ENCODE measurements around the gene SCLT1. TPM values are rescaled to one million over a fixed set of nuclear protein-coding genes. Genes with fewer than 3 reads are reported as not detected.

SCLT1 gene
- total RNA-seq, 2 experiments from 2014 or later = 19.2 to 19.7 TPM

GRCh38 chr4:128859887-128860677 lies 233.3 kb downstream of the SCLT1 start:
- Mint-ChIP-seq H3K27me3 (no peaks in the 10 kb centered on the region), H3K27ac (peak overlapping the region; percentile 30), H3K9me3 (no peaks in the 10 kb centered on the region), H3K36me3 (peaks cover 34% of the 10 kb centered on the region), H3K4me1 (peaks cover 45% of the 10 kb centered on the region), H3K4me3 (no peak overlapping the region)
- DNase-seq = no peak

- no peak for DNase-seq
- Mint-ChIP-seq H3K4me3 (no peak overlapping the region), H3K36me3 (peaks cover 37% of the 10 kb centered on the region), H3K27ac (peak overlapping the region; percentile 30), H3K4me1 (peaks cover 54% of the 10 kb centered on the region), H3K27me3 (no peaks in the 10 kb centered on the region), H3K9me3 (no peaks in the 10 kb centered on the region)
These were observed 234.3 kb downstream of the SCLT1 start for GRCh38 chr4:128858879-128859671.

GRCh38 chr4:128856246-128856645 lies 237.1 kb downstream of the SCLT1 start:
- peaks cover 46% of the 10 kb centered on the region for H3K4me1 Mint-ChIP-seq
- no peak overlapping the region for H3K4me3 Mint-ChIP-seq
- no peak for DNase-seq
- no peak overlapping the region for H3K27ac Mint-ChIP-seq
- no peaks in the 10 kb centered on the region for H3K9me3 Mint-ChIP-seq
- H3K36me3 Mint-ChIP-seq = peaks cover 34% of the 10 kb centered on the region
- H3K27me3 Mint-ChIP-seq = no peaks in the 10 kb centered on the region

GRCh38 chr4:128855621-128856020 lies 237.7 kb downstream of the SCLT1 start:
- Mint-ChIP-seq H3K36me3 (peaks cover 33% of the 10 kb centered on the region), H3K27me3 (no peaks in the 10 kb centered on the region), H3K27ac (no peak overlapping the region), H3K4me1 (peaks cover 40% of the 10 kb centered on the region), H3K9me3 (no peaks in the 10 kb centered on the region), H3K4me3 (no peak overlapping the region)
- DNase-seq = no peak

- Mint-ChIP-seq H3K36me3 (peaks cover 31% of the 10 kb centered on the region), H3K9me3 (no peaks in the 10 kb centered on the region), H3K4me1 (peaks cover 29% of the 10 kb centered on the region)
These were observed 238.9 kb downstream of the SCLT1 start for GRCh38 chr4:128854433-128854832.

GRCh38 chr4:128853741-128854140 lies 239.6 kb downstream of the SCLT1 start:
- no peak for DNase-seq
- Mint-ChIP-seq H3K4me3 (no peak overlapping the region), H3K9me3 (no peaks in the 10 kb centered on the region), H3K36me3 (peaks cover 26% of the 10 kb centered on the region), H3K4me1 (peaks cover 23% of the 10 kb centered on the region), H3K27ac (peak overlapping the region; percentile 87), H3K27me3 (no peaks in the 10 kb centered on the region)

More at GRCh38 chr4:128854433-128854832, 238.9 kb downstream of the SCLT1 start:
- H3K4me3 Mint-ChIP-seq = peak overlapping the region; percentile 43
- DNase-seq = no peak
- no peaks in the 10 kb centered on the region for H3K27me3 Mint-ChIP-seq
- peak overlapping the region; percentile 87 for H3K27ac Mint-ChIP-seq

DNA sequence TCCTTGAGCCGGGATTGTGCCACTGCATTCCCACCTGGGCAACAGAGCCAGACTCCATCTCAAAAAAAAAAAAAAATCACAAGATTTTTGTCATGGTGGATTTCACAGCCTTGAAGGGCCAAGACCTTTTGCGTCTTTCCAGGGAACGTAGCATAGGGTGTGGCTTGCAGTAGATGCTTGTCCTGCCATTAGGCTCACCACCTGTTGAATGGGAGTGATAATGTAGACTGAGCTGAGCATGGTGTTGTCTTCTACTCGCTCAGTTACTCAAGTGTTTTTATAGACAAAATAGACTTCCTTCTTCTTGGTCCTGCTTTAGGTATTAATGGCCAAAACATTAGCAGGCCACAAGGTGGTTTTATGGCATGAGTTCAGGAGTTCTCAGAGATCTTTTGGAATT lies 243.1 kb downstream of the SCLT1 start:
- H3K27me3 Mint-ChIP-seq = no peaks in the 10 kb centered on the region
- H3K27ac Mint-ChIP-seq = no peak overlapping the region
- DNase-seq = no peak
- peaks cover 40% of the 10 kb centered on the region for H3K36me3 Mint-ChIP-seq
- no peaks in the 10 kb centered on the region for H3K9me3 Mint-ChIP-seq
- H3K4me3 Mint-ChIP-seq = no peak overlapping the region
- peaks cover 28% of the 10 kb centered on the region for H3K4me1 Mint-ChIP-seq

- H3K36me3 Mint-ChIP-seq = peaks cover 41% of the 10 kb centered on the region
- no peak overlapping the region for H3K4me3 Mint-ChIP-seq
- H3K27me3 Mint-ChIP-seq = no peaks in the 10 kb centered on the region
- no peak for DNase-seq
- H3K4me1 Mint-ChIP-seq = peaks cover 14% of the 10 kb centered on the region
- no peak overlapping the region for H3K27ac Mint-ChIP-seq
- H3K9me3 Mint-ChIP-seq = no peaks in the 10 kb centered on the region
These were observed 244.9 kb downstream of the SCLT1 start for GRCh38 chr4:128848461-128848860.

DNA sequence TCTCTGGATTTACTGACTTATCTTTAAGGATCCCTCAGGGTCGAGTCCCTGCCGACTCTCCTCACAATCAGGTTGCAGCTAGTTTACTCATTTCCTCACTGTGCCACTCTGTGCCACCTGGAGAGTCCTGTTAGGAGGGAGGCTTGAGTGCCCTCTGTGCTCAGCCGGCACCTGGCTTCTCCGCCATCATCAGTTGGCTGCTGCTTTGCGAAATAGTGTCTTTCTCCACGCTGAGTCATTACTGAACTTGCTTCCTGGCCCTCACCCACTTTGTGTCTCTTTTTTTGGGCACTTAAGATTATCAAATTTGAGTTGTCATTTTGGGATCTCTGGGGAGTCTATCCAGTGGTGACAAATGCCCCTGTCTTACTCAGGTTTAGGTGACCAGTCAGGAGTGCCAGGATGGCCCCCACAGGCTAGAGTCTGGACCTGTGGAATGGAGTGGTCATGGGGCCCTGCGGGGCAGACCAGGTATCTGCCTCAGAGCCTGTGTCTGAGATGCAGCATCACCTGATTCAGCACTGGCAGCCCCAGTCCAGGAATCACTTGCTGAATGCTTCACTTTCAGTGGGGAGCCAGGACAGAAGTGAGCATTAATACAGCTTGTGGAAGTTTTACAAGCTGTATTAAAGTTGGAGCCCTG lies 246.1 kb downstream of the SCLT1 start:
- DNase-seq = no peak
- Mint-ChIP-seq H3K36me3 (peaks cover 36% of the 10 kb centered on the region), H3K4me1 (peaks cover 9% of the 10 kb centered on the region), H3K9me3 (no peaks in the 10 kb centered on the region), H3K4me3 (no peak overlapping the region), H3K27me3 (no peaks in the 10 kb centered on the region), H3K27ac (peak overlapping the region; percentile 47)

DNA sequence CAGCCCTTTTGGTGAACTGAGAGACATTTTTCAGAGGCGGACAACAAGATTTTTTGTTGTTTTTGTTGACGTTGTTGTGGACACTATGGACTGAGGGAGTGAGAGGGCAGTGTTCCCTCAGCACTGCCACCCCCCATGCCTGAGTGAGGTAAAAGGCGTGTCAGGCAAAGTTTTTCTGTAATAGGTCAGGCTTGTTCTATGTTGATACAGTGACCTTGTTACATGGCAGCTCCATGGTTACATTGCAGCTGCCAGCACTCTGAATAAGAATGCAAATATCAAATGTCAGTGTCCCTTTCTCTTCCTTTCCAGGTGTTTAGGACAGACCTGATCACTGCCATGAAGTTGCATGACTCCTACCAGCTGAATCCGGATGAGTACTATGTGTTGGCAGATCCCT lies 247.3 kb downstream of the SCLT1 start:
- Mint-ChIP-seq H3K4me1 (peaks cover 12% of the 10 kb centered on the region), H3K4me3 (no peak overlapping the region), H3K27me3 (no peaks in the 10 kb centered on the region), H3K27ac (no peak overlapping the region), H3K36me3 (peaks cover 34% of the 10 kb centered on the region), H3K9me3 (no peaks in the 10 kb centered on the region)
- DNase-seq = no peak

DNA sequence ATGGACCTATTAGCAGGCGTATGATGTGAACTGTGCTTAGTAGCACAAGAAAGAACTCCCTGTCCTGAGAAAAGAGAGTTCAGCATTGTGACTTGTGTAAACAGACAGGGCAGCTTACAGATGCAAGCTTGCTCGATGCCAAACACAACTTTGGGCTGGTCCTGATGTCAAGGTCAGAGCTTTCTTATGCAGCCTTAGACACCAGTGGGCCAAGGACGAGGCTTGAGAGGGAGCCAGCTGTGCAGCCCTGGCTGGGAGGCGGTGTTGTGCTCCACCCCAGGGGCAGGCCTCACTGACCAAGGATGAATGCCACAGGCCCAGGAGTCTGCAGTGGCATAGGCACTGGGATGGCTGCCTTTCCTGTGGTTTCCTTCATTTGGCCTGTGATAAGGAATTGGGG lies 248.4 kb downstream of the SCLT1 start:
- Mint-ChIP-seq H3K27me3 (no peaks in the 10 kb centered on the region), H3K4me1 (peaks cover 18% of the 10 kb centered on the region), H3K27ac (no peak overlapping the region), H3K36me3 (peaks cover 30% of the 10 kb centered on the region), H3K9me3 (no peaks in the 10 kb centered on the region), H3K4me3 (no peak overlapping the region)
- no peak for DNase-seq

DNA sequence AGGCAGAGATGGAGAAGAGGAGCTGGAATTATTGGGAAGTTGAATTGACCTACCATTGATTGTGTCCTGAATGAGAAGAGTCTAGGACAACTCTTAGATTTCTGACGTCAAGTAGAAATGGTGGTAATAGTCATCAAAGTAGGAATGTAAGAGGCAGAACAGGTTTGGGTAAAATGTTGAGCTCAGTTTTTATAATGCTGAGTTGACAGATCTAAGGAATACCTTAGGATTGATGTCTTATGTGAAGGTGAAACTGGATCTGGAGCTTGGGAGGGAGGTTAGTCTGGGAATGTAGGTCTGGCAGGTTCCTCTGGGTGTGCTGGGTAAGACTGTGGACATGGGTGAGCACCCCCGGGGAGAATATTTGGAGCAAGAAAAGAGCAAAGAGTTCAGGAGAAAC lies 251.9 kb downstream of the SCLT1 start:
- no peak for DNase-seq
- no peaks in the 10 kb centered on the region for H3K27me3 Mint-ChIP-seq
- peaks cover 37% of the 10 kb centered on the region for H3K4me1 Mint-ChIP-seq
- H3K27ac Mint-ChIP-seq = no peak overlapping the region
- H3K9me3 Mint-ChIP-seq = no peaks in the 10 kb centered on the region
- H3K4me3 Mint-ChIP-seq = no peak overlapping the region
- H3K36me3 Mint-ChIP-seq = peaks cover 17% of the 10 kb centered on the region

GRCh38 chr4:128840711-128841318 lies 252.5 kb downstream of the SCLT1 start:
- Mint-ChIP-seq H3K27me3 (no peaks in the 10 kb centered on the region), H3K36me3 (peaks cover 12% of the 10 kb centered on the region), H3K4me3 (no peak overlapping the region), H3K27ac (no peak overlapping the region), H3K9me3 (no peaks in the 10 kb centered on the region), H3K4me1 (peaks cover 39% of the 10 kb centered on the region)
- no peak for DNase-seq

- Mint-ChIP-seq H3K4me1 (peaks cover 43% of the 10 kb centered on the region), H3K36me3 (peaks cover 7% of the 10 kb centered on the region), H3K4me3 (no peak overlapping the region), H3K9me3 (no peaks in the 10 kb centered on the region), H3K27ac (no peak overlapping the region), H3K27me3 (no peaks in the 10 kb centered on the region)
- no peak for DNase-seq
These were observed 255.7 kb downstream of the SCLT1 start for GRCh38 chr4:128837679-128838078.

DNA sequence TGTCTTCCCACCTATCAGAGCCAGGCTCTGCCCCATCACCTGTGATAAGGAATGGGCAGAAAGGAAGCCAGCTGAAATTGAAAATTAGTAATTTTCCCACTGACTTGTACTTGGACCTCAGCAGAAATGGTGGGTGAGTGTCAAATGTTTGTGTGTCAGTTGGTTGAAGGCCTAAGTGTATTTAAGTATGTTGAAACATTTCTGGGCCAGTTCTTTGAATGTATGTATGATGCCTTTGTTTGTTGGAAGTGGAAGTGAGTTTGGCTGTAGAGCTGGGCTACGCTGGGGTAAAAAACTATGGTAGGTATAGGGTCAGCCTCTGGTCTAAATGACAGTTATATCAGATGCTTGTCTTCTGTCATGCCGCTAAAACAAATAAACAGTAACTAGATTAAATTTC lies 256.1 kb downstream of the SCLT1 start:
- Mint-ChIP-seq H3K4me3 (no peak overlapping the region), H3K36me3 (peaks cover 7% of the 10 kb centered on the region), H3K27me3 (no peaks in the 10 kb centered on the region), H3K4me1 (peaks cover 46% of the 10 kb centered on the region), H3K27ac (no peak overlapping the region), H3K9me3 (no peaks in the 10 kb centered on the region)
- no peak for DNase-seq

All from activated naive CD8-positive, alpha-beta T cell treated with anti-CD3 and anti-CD28 coated beads for 36 hours (primary cell).